ENCODE data around the gene LMTK3.

The LMTK3 gene

GRCh38 chr19:48458016-48458415, 53.6 kb downstream of the LMTK3 start:
- no peak overlapping the region for H3K4me2 ChIP-seq (ENCODE audit: low read length)
- H3K4me1 ChIP-seq (ENCODE audit: control insufficient read depth, low read length), result no peaks in the 10 kb centered on the region
- H3K36me3 ChIP-seq (ENCODE audit: control insufficient read depth, low read length), result peaks cover 58% of the 10 kb centered on the region
- H3K9me3 ChIP-seq (ENCODE audit: control insufficient read depth, insufficient read depth, low read length), result no peaks in the 10 kb centered on the region
- no peak for TF ChIP-seq EZH2phosphoT487 (IDR thresholded peaks at IDR 0.05; ENCODE audit: borderline replicate concordance, low read length)
- TF ChIP-seq CTCF (IDR thresholded peaks at IDR 0.05; ENCODE audit: low read depth, low read length, poor library complexity, severe bottlenecking), result no peak
- H3K27me3 ChIP-seq (ENCODE audit: control insufficient read depth, low read length), result no peaks in the 10 kb centered on the region
- no peak overlapping the region for H3K27ac ChIP-seq (ENCODE audit: low read depth, low read length)
- peaks cover 34% of the 10 kb centered on the region for H3K79me2 ChIP-seq (ENCODE audit: control insufficient read depth, low read length)
- no peaks in the 10 kb centered on the region for H3K9me2 ChIP-seq (replicated peaks; ENCODE audit: control insufficient read depth, low read length)
- no peak overlapping the region for H3K4me3 ChIP-seq (ENCODE audit: low read length)
- peaks cover 6% of the 10 kb centered on the region for H3F3A ChIP-seq (ENCODE audit: control insufficient read depth, insufficient read depth)
- no peaks in the 10 kb centered on the region; the same call in 1 of the 2 replicates for H4K20me1 ChIP-seq (ENCODE audit: control insufficient read depth, insufficient read depth, low read depth, low read length)

GRCh38 chr19:48456864-48457263, 54.8 kb downstream of the LMTK3 start:
- no peak for TF ChIP-seq EZH2phosphoT487 (IDR thresholded peaks at IDR 0.05; ENCODE audit: borderline replicate concordance, low read length)
- H3K9me3 ChIP-seq (ENCODE audit: control insufficient read depth, insufficient read depth, low read length), result no peaks in the 10 kb centered on the region
- no peaks in the 10 kb centered on the region for H3K9me2 ChIP-seq (replicated peaks; ENCODE audit: control insufficient read depth, low read length)
- peaks cover 6% of the 10 kb centered on the region for H3F3A ChIP-seq (ENCODE audit: control insufficient read depth, insufficient read depth)
- H4K20me1 ChIP-seq (ENCODE audit: control insufficient read depth, insufficient read depth, low read depth, low read length), result no peaks in the 10 kb centered on the region; the same call in 1 of the 2 replicates
- no peaks in the 10 kb centered on the region for H3K4me1 ChIP-seq (ENCODE audit: control insufficient read depth, low read length)
- no peaks in the 10 kb centered on the region for H3K27me3 ChIP-seq (ENCODE audit: control insufficient read depth, low read length)
- H3K4me2 ChIP-seq (ENCODE audit: low read length), result no peak overlapping the region
- H3K4me3 ChIP-seq (ENCODE audit: low read length), result no peak overlapping the region
- peaks cover 59% of the 10 kb centered on the region for H3K36me3 ChIP-seq (ENCODE audit: control insufficient read depth, low read length)
- H3K79me2 ChIP-seq (ENCODE audit: control insufficient read depth, low read length), result peaks cover 41% of the 10 kb centered on the region
- no peak overlapping the region for H3K27ac ChIP-seq (ENCODE audit: low read depth, low read length)

- TF ChIP-seq CTCF (IDR thresholded peaks at IDR 0.05; ENCODE audit: low read depth, low read length, poor library complexity, severe bottlenecking) (no peak), EZH2phosphoT487 (IDR thresholded peaks at IDR 0.05; ENCODE audit: borderline replicate concordance, low read length) (no peak)
- Histone ChIP-seq H4K20me1 (ENCODE audit: control insufficient read depth, insufficient read depth, low read depth, low read length) (no peaks in the 10 kb centered on the region; the same call in 1 of the 2 replicates), H3K9me2 (replicated peaks; ENCODE audit: control insufficient read depth, low read length) (no peaks in the 10 kb centered on the region), H3K9me3 (ENCODE audit: control insufficient read depth, insufficient read depth, low read length) (no peaks in the 10 kb centered on the region), H3K27ac (ENCODE audit: low read depth, low read length) (no peak overlapping the region), H3K27me3 (ENCODE audit: control insufficient read depth, low read length) (no peaks in the 10 kb centered on the region), H3K79me2 (ENCODE audit: control insufficient read depth, low read length) (peaks cover 42% of the 10 kb centered on the region), H3K4me2 (ENCODE audit: low read length) (no peak overlapping the region), H3K4me1 (ENCODE audit: control insufficient read depth, low read length) (no peaks in the 10 kb centered on the region), H3F3A (ENCODE audit: control insufficient read depth, insufficient read depth) (peaks cover 6% of the 10 kb centered on the region), H3K36me3 (ENCODE audit: control insufficient read depth, low read length) (peaks cover 67% of the 10 kb centered on the region), H3K4me3 (ENCODE audit: low read length) (no peak overlapping the region)
These were observed 55.6 kb downstream of the LMTK3 start for GRCh38 chr19:48455908-48456562.

GRCh38 chr19:48455171-48455907, 56.3 kb downstream of the LMTK3 start, which contains the start of gene KCNJ14:
KCNJ14 (plus strand) TSS chr19:48455574; CDS start chr19:48461725, 6,151 bp downstream.
- peaks cover 2% of the 10 kb centered on the region; the same call in 1 of the 2 replicates for H3F3A ChIP-seq (ENCODE audit: control insufficient read depth, insufficient read depth)
- no peak within 1 kb of the TSS for H3K4me2 ChIP-seq (ENCODE audit: low read length)
- H3K4me3 ChIP-seq (ENCODE audit: low read length), result no peak within 1 kb of the TSS
- TF ChIP-seq CTCF (IDR thresholded peaks at IDR 0.05; ENCODE audit: low read depth, low read length, poor library complexity, severe bottlenecking) (no peak), EZH2phosphoT487 (IDR thresholded peaks at IDR 0.05; ENCODE audit: borderline replicate concordance, low read length) (no peak)
- no peaks in the 10 kb centered on the region for H3K27me3 ChIP-seq (ENCODE audit: control insufficient read depth, low read length)
- H3K9me2 ChIP-seq (replicated peaks; ENCODE audit: control insufficient read depth, low read length), result no peaks in the 10 kb centered on the region
- no peaks in the 10 kb centered on the region for H3K4me1 ChIP-seq (ENCODE audit: control insufficient read depth, low read length)
- H3K36me3 ChIP-seq (ENCODE audit: control insufficient read depth, low read length), result peaks cover 74% of the 10 kb centered on the region
- H3K9me3 ChIP-seq (ENCODE audit: control insufficient read depth, insufficient read depth, low read length), result no peaks in the 10 kb centered on the region
- H4K20me1 ChIP-seq (ENCODE audit: control insufficient read depth, insufficient read depth, low read depth, low read length), result no peaks in the 10 kb centered on the region; the same call in 1 of the 2 replicates
- peaks cover 43% of the 10 kb centered on the region for H3K79me2 ChIP-seq (ENCODE audit: control insufficient read depth, low read length)
- H3K27ac ChIP-seq (ENCODE audit: low read depth, low read length), result no peak within 1 kb of the TSS
